BLaER1 (cell line): ENCODE measurements around the gene ASPG.

Experiments used
- H3K27ac ChIP-seq: shearing (Covaris generic); formaldehyde crosslinking; 2 replicates; pipeline ENCODE4 v1.8.1; 2022
- H3K27me3 ChIP-seq: shearing (Covaris generic); formaldehyde crosslinking; 2 replicates; pipeline ENCODE4 v1.8.1; 2022
- H3K36me3 ChIP-seq: shearing (Covaris generic); formaldehyde crosslinking; 2 replicates; pipeline ENCODE4 v1.8.1; 2022
- H3K4me1 ChIP-seq: shearing (Covaris generic); formaldehyde crosslinking; 2 replicates; pipeline ENCODE4 v1.8.1; 2022
- H3K4me2 ChIP-seq: shearing (Covaris generic); formaldehyde crosslinking; 2 replicates; pipeline ENCODE4 v1.8.1; 2022
- H3K4me3 ChIP-seq: shearing (Covaris generic); formaldehyde crosslinking; 2 replicates; pipeline ENCODE4 v1.8.1; 2022
- H3K9ac ChIP-seq: shearing (Covaris generic); formaldehyde crosslinking; 2 replicates; pipeline ENCODE4 v1.8.1; 2022
- H3K9me3 ChIP-seq: shearing (Covaris generic); formaldehyde crosslinking; 2 replicates; pipeline ENCODE4 v1.8.1; 2022
- H4K20me1 ChIP-seq: shearing (Covaris generic); formaldehyde crosslinking; 2 replicates; pipeline ENCODE4 v1.8.1; 2022
- Cebpa-rat ChIP-seq: shearing (Covaris generic); IDR thresholded peaks from 2 replicates; pipeline ENCODE4 v1.8.1; 2022

The ASPG gene

GRCh38 chr14:104104076-104104901 is 18.8 kb downstream of the ASPG start:
- Histone ChIP-seq H3K4me1 (peaks cover 78% of the 10 kb centered on the region), H3K27ac (peak overlapping the region; percentile 81), H3K9ac (peak overlapping the region; percentile 63), H3K36me3 (no peaks in the 10 kb centered on the region), H3K4me2 (peak overlapping the region; percentile 95), H3K27me3 (no peaks in the 10 kb centered on the region), H3K4me3 (0 out of 2 replicates have a peak overlapping the region, but pooled peaks have one; percentile 9), H4K20me1 (no peaks in the 10 kb centered on the region), H3K9me3 (no peaks in the 10 kb centered on the region)
- no peak for TF ChIP-seq Cebpa-rat

DNA sequence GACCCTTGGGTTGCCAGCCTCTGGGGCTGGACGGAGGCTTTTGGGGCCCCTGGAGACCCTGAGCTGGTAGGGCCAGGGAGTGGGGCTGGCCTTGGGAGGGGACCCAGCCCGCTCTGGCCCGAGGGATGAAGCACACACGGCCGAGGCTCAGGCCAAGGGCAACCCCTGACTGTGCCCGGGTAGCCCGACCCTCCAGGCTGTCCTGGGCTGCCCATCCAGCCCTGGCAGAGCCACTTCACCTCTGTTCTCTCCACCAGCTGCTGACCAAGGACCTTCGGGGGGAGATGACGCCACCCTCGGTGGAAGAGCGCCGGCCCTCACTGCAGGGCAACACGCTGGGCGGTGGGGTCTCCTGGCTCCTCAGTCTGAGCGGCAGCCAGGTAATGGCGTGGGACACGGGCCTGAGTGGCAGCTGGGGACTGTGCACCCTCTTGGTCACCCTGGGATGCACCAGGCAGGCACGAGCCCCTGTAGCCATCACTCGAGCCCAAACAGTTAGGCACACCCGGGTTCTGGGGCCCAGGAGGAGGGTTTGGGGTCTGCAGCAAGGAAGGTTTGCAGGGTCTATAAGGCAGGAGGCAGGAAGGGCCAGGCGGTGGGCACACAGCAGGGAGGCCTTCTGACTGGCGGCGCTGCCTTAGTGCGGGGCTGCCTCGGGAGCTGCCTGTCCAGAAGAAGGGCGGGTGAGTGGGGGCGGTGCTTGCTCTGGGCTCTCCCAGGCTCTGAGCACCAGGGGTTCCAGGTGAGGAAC is 19.7 kb downstream of the ASPG start:
- H3K4me2 ChIP-seq: peak overlapping the region; percentile 95
- H3K27me3 ChIP-seq: no peaks in the 10 kb centered on the region
- H3K4me3 ChIP-seq: 0 out of 2 replicates have a peak overlapping the region, but pooled peaks have one; percentile 9
- H3K9ac ChIP-seq: peak overlapping the region; percentile 63
- no peaks in the 10 kb centered on the region for H3K36me3 ChIP-seq
- H4K20me1 ChIP-seq: no peaks in the 10 kb centered on the region
- peak overlapping the region; percentile 81 for H3K27ac ChIP-seq
- peaks cover 70% of the 10 kb centered on the region for H3K4me1 ChIP-seq
- H3K9me3 ChIP-seq: no peaks in the 10 kb centered on the region
- TF ChIP-seq Cebpa-rat: no peak

DNA sequence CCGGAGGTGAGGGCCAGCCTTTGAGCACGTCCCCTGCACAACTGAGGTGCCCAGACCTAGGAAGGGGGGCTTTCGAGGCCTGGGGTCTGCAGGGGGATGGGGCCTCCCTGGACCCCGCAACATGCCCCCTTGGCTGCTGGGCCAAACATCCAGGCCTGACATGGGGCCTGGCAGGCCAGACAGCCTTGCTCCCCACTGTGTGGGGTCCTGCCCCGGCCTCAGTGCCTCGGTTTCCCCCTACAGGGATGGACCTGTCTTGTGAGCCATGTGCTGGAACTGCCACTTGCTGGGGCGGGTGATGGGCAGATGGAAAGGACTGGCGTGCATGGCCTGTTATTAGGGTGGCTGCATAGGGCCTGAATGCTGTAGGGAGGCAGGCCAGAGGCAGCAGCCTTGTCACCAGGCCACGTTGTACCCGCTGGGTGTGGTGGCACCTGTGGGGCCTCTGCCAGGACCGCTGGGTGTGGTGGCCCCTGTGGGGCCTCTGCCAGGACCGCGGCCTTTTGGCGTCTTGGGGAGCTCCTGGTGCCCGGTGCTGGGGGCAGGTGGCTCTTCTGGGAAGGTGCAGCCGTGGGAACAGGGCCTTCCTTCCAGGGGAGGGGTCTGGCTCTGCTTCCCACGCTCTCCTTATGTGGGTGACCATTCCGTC is 20.4 kb downstream of the ASPG start:
- Histone ChIP-seq H3K4me1 (peaks cover 70% of the 10 kb centered on the region), H3K27ac (peak overlapping the region; percentile 81), H4K20me1 (no peaks in the 10 kb centered on the region), H3K36me3 (no peaks in the 10 kb centered on the region), H3K27me3 (no peaks in the 10 kb centered on the region), H3K9ac (no peak overlapping the region), H3K4me3 (no peak overlapping the region), H3K4me2 (peak overlapping the region; percentile 95), H3K9me3 (no peaks in the 10 kb centered on the region)
- TF ChIP-seq Cebpa-rat: no peak

DNA sequence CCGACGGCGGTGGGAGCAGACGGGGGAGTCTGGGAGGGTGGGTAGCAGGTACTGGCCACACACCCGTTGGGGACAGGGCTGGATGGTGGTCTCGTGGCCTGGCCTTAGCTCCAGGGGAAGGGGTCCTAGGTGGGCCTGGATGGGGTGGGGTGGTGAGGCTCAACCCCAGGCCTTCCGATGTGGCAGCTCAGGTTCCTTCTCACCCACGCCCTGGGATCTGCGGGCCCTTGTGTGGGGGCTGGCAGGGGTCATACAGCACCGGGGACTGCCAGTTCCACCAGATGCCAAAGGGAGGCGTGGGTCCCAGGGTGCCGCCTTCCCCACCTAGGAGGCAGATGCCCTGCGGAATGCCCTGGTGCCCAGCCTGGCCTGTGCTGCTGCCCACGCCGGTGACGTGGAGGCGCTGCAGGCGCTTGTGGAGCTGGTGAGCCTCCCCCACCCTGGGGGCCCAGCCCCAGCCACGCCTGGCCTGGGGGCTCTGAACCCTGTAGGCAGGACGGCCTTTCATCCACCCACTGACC is 21.0 kb downstream of the ASPG start:
- TF ChIP-seq Cebpa-rat: no peak
- Histone ChIP-seq H3K4me3 (no peak overlapping the region), H4K20me1 (no peaks in the 10 kb centered on the region), H3K36me3 (no peaks in the 10 kb centered on the region), H3K9ac (no peak overlapping the region), H3K27ac (no peak overlapping the region), H3K4me1 (peaks cover 64% of the 10 kb centered on the region), H3K9me3 (no peaks in the 10 kb centered on the region), H3K4me2 (no peak overlapping the region), H3K27me3 (no peaks in the 10 kb centered on the region)

DNA sequence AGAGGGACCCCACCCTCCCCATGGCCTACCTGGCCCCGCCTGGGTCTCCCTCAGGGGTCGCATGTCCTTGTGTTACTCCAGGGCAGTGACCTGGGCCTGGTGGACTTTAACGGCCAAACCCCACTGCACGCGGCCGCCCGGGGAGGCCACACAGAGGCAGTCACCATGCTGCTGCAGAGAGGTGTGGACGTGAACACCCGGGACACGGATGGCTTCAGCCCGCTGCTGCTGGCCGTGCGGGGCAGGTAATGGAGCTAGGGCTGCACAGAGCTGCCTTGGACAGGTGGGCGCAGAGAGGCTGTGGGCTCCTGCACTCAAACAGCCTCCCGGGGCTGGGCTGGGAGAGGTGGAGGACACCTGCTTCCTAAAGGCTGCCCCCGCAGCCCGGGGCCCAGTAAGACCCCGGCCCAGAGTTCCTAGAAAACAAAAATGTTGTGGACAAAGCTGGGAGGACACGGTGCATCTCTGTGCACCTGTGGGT is 21.6 kb downstream of the ASPG start:
- H3K9ac ChIP-seq: no peak overlapping the region
- no peak overlapping the region for H3K4me3 ChIP-seq
- no peaks in the 10 kb centered on the region for H4K20me1 ChIP-seq
- H3K27ac ChIP-seq: no peak overlapping the region
- no peaks in the 10 kb centered on the region for H3K9me3 ChIP-seq
- H3K27me3 ChIP-seq: no peaks in the 10 kb centered on the region
- no peak overlapping the region for H3K4me2 ChIP-seq
- no peak for TF ChIP-seq Cebpa-rat
- no peaks in the 10 kb centered on the region for H3K36me3 ChIP-seq
- H3K4me1 ChIP-seq: peaks cover 58% of the 10 kb centered on the region

DNA sequence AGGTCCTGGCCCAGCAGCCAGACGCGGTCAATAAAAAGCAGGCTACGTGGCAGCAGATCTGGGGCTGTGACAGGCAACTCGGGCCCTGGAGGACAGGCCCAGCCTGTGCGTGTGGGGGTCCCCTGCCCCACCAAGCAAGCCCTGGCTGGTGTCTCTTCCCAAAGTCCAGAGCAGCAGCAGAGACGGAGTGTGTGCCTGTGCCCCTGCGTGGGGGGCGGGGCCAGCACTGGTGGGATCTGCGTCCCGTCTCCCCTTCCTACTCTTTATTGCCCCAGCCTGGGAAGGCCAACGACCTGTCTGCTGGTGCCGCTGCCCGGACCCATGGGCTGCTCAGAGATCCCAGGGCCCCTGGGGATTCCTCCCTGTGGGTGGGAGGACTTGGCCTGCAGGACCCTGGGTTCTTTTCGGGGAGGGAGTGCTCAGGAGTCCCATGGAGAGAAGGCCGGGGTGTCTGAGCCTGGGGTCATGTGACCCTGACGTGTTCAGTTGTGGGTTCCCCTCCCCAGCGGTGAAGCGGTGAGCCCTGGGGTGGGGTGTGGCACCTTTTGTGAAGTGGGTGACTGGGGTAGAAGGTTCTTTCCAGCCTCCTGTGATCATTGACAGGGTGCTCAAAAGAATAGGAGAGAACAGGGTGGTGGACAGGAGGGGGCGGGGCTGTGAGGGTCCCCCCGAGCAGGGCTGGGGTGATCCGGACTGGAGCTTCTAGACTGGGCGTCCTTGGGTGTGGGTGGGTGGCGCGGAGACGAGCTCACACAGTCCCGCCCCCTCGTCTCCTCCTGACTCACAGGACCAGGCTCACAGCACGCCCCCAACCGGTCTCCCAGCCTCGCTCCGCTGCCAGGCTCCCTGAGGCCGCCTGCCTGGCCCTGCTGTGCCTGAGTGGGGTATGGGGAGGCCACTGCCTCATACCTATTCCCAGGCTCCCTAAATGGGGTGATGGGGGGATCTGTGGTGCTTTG is 22.4 kb downstream of the ASPG start:
- H3K4me2 ChIP-seq: 0 out of 2 replicates have a peak overlapping the region, but pooled peaks have one; percentile 19
- no peak overlapping the region for H3K4me3 ChIP-seq
- TF ChIP-seq Cebpa-rat: no peak
- no peaks in the 10 kb centered on the region for H3K27me3 ChIP-seq
- no peaks in the 10 kb centered on the region for H3K36me3 ChIP-seq
- no peaks in the 10 kb centered on the region for H4K20me1 ChIP-seq
- H3K9ac ChIP-seq: no peak overlapping the region
- H3K4me1 ChIP-seq: peaks cover 51% of the 10 kb centered on the region
- H3K27ac ChIP-seq: peak overlapping the region; percentile 22; the same call in 1 of the 2 replicates
- H3K9me3 ChIP-seq: no peaks in the 10 kb centered on the region

DNA sequence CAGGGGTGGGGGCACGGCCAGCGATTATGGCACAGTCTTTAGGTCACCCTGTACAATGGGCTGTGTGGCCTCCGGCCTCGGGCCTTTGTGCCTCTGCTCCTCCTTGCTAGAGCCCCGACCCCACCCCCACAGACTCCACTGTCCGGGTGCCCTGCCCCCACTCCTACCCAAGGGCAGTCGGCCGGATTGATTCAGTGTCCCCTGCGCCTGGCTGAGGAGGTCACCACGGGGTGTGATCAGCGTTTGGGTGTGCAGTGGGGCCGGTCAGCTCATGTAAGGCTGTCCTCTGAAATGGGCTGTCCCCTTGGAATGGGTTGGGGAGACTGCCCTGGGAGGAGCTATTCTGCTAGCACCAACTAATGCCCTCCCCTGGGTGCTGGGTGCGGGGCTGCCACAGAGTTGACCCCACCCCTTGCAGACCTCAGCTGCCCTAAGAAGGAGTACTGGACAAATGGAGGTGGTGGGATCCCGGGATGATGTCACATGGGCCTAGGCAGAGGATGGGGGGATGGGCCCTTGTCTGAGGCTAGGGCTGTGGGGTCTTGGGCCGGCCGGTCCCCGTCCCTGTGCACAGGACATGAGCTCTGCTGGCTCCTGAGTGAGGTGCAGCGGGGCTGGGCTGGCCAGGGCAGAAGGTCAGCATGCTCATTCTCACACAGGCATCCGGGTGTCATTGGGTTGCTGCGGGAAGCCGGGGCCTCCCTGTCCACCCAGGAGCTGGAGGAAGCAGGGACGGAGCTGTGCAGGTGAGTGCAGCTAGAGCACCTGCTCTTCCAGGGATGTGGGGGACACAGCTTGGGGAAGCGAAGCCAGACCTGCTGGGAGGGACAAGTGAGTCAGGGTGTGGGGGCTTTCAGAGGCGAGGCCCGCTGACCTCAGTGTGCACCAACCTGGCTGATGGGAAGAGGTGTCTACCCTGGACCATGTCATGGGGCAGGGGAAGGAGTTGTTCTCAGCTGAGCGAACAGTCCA is 23.4 kb downstream of the ASPG start:
- Histone ChIP-seq H3K36me3 (no peaks in the 10 kb centered on the region), H3K9me3 (no peaks in the 10 kb centered on the region), H3K4me3 (no peak overlapping the region), H3K9ac (no peak overlapping the region), H4K20me1 (no peaks in the 10 kb centered on the region), H3K27ac (no peak overlapping the region), H3K27me3 (peaks cover 4% of the 10 kb centered on the region), H3K4me2 (no peak overlapping the region), H3K4me1 (peaks cover 41% of the 10 kb centered on the region)
- TF ChIP-seq Cebpa-rat: no peak
